Body of pancreas (tissue), 4 donors: Measurements from ENCODE around the gene GTSF1L. TPM values are rescaled to one million over a fixed set of nuclear protein-coding genes. Genes with fewer than 3 reads are reported as not detected.

Source experiments
- ATAC-seq: fragments of 150-250 bp; one replicate; pipeline ENCODE4 v1.9.1; 2016
- DNase-seq, 4 donors: peaks; one replicate each; pipeline ENCODE4 v3.0.0-alpha.2; 2019
- H3K27ac ChIP-seq, 4 donors: fragments of 200-600 bp; sonication (generic); 1 replicate in 3 of 4; 2 replicates in 1 of 4; pipeline versions ENCODE4 v1.5.1 to v1.6.1; 2016 to 2019; ENCODE audit warnings: mild to moderate bottlenecking in 1 of 4, mixed read lengths in 1 of 4, moderate library complexity in 1 of 4
- H3K27me3 ChIP-seq, 2 donors: fragments of 200-600 bp; sonication (generic); one replicate each; pipeline ENCODE4 v1.6.0; 2016; ENCODE audit warnings: mild to moderate bottlenecking in 1 of 2
- H3K36me3 ChIP-seq, 2 donors: fragments of 200-600 bp; sonication (generic); replicated peaks in 1 of 2; 2 replicates each; pipeline ENCODE4 v1.5.1; 2016; ENCODE audit warnings: low read depth in 2 of 2; ENCODE audit not compliant: insufficient read depth in 1 of 2
- H3K4me1 ChIP-seq: fragments of 200-600 bp; sonication (generic); one replicate; pipeline ENCODE4 v1.6.0; 2016
- H3K4me3 ChIP-seq, 2 donors: fragments of 200-600 bp; sonication (generic); 1 replicate in 1 of 2; 2 replicates in 1 of 2; pipeline ENCODE4 v1.5.1; 2016 to 2019
- H3K9me3 ChIP-seq, 3 donors: fragments of 200-600 bp; sonication (generic); 1 replicate in 2 of 3; 2 replicates in 1 of 3; pipeline ENCODE4 v1.5.1; 2016
- CTCF ChIP-seq, 7 experiments: fragments of 450-650 bp in 4 of 7; fragments of 200-600 bp in 3 of 7; sonication (generic) in 3 of 7; IDR thresholded peaks; one replicate each; pipeline ENCODE4 v1.5.1; 2016 to 2019; ENCODE audit warnings: antibody characterized with exemption in 7 of 7
- POLR2A ChIP-seq, 3 donors: fragments of 450-650 bp; IDR thresholded peaks; one replicate each; pipeline ENCODE4 v1.6.1; 2016; ENCODE audit warnings: antibody characterized with exemption in 3 of 3, mild to moderate bottlenecking in 2 of 3
- WGBS, 2 donors: methylation state at CpG; one replicate each; pipeline ENCODE4 v1.1.5; 2017; 5-methylcytosine and 5-hydroxymethylcytosine counted together
- intact Hi-C: fragments of 100-400 bp; cut with DNase I; formaldehyde crosslinking; loops from one replicate; pipeline ENCODE4 v1.15.1; 2023
- total RNA-seq, 2 donors: library from RNA; depleted of rRNA; stranded (reverse); fragments of >200 nt; gene quantifications; one replicate each; pipeline ENCODE4 v1.1.0, GENCODE V29; 2016

Gene GTSF1L
- total RNA-seq, 2 donors from 2014 or later, result not detected

- H3K9me3 ChIP-seq, result no peaks in the 10 kb centered on the region
- no peak for DNase-seq
- 86 to 94% methylated on average over 6 of the region's 6 CpGs for WGBS, 2 donors
Measured at GRCh38 chr20:43715511-43715910, 11.3 kb downstream of the GTSF1L start.

GRCh38 chr20:43715044-43715443 lies 11.8 kb downstream of the GTSF1L start:
- H3K9me3 ChIP-seq, result no peaks in the 10 kb centered on the region
- no peak overlapping the region for H3K27ac ChIP-seq
- no peaks in the 10 kb centered on the region for H3K4me1 ChIP-seq
- no peaks in the 10 kb centered on the region for H3K27me3 ChIP-seq
- WGBS, 2 donors, result 88 to 97% methylated on average over 3 to 9 of the region's 9 CpGs
- no peak overlapping the region for H3K4me3 ChIP-seq
- intact Hi-C loops, result no loop called here
- TF ChIP-seq POLR2A (IDR thresholded peaks at IDR 0.05) (no peak), CTCF (IDR thresholded peaks at IDR 0.05) (no peak)
- peaks cover 0 to 6% of the 10 kb centered on the region in 2 donors for H3K36me3 ChIP-seq
- no peak for DNase-seq
- ATAC-seq, result no peak

More at GRCh38 chr20:43715511-43715910, 11.3 kb downstream of the GTSF1L start:
- intact Hi-C loops, result no loop called here
- Histone ChIP-seq H3K27ac (no peak overlapping the region), H3K27me3 (no peaks in the 10 kb centered on the region), H3K4me1 (no peaks in the 10 kb centered on the region), H3K4me3 (no peak overlapping the region), H3K36me3 (peaks cover 0 to 4% of the 10 kb centered on the region in 2 donors)
- TF ChIP-seq POLR2A (IDR thresholded peaks at IDR 0.05) (no peak), CTCF (IDR thresholded peaks at IDR 0.05) (no peak)
- ATAC-seq, result no peak

GRCh38 chr20:43711098-43711654 lies 15.6 kb downstream of the GTSF1L start:
- H3K27me3 ChIP-seq, result no peaks in the 10 kb centered on the region
- 89 to 93% methylated on average over 10 to 15 of the region's 15 CpGs for WGBS, 2 donors
- no peak for ATAC-seq
- no peaks in the 10 kb centered on the region for H3K4me1 ChIP-seq
- no peak for DNase-seq
- intact Hi-C loops, result no loop called here
- no peak overlapping the region for H3K4me3 ChIP-seq
- no peak overlapping the region for H3K27ac ChIP-seq
- H3K9me3 ChIP-seq, result no peaks in the 10 kb centered on the region
- H3K36me3 ChIP-seq, result peaks cover 0 to 6% of the 10 kb centered on the region in 2 donors
- TF ChIP-seq CTCF (IDR thresholded peaks at IDR 0.05), result no peak
- TF ChIP-seq POLR2A (IDR thresholded peaks at IDR 0.05), result no peak

GRCh38 chr20:43710370-43711044 lies 16.3 kb downstream of the GTSF1L start:
- 88 to 90% methylated on average over 6 to 9 of the region's 9 CpGs for WGBS, 2 donors
- H3K36me3 ChIP-seq, result peaks cover 0 to 5% of the 10 kb centered on the region in 2 donors
- no peak overlapping the region for H3K27ac ChIP-seq
- intact Hi-C loops, result no loop called here
- no peaks in the 10 kb centered on the region for H3K9me3 ChIP-seq
- TF ChIP-seq CTCF (IDR thresholded peaks at IDR 0.05), result no peak
- no peak for TF ChIP-seq POLR2A (IDR thresholded peaks at IDR 0.05)
- H3K4me1 ChIP-seq, result no peaks in the 10 kb centered on the region
- DNase-seq (no peak), ATAC-seq (no peak)
- H3K27me3 ChIP-seq, result no peaks in the 10 kb centered on the region
- no peak overlapping the region for H3K4me3 ChIP-seq

- DNase-seq, result no peak
- Histone ChIP-seq H3K9me3 (no peaks in the 10 kb centered on the region), H3K4me1 (no peaks in the 10 kb centered on the region), H3K27ac (no peak overlapping the region), H3K4me3 (no peak overlapping the region), H3K27me3 (no peaks in the 10 kb centered on the region), H3K36me3 (peaks cover 0 to 7% of the 10 kb centered on the region in 2 donors)
- no peak for TF ChIP-seq POLR2A (IDR thresholded peaks at IDR 0.05)
- no peak for TF ChIP-seq CTCF (IDR thresholded peaks at IDR 0.05)
- WGBS, 2 donors, result 95 to 96% methylated on average over 13 of the region's 14 CpGs
- intact Hi-C loops, result no loop called here
- no peak for ATAC-seq
Measured at GRCh38 chr20:43702502-43702901, 24.3 kb downstream of the GTSF1L start.
